Measurements from ENCODE around the gene BRCA2.

The BRCA2 gene

GRCh38 chr13:32385410-32385809, 70.1 kb downstream of the BRCA2 start:
- H3K4me3 ChIP-seq (ENCODE audit: low read depth, low read length): no peak overlapping the region
- TF ChIP-seq CTCF (IDR thresholded peaks at IDR 0.05; ENCODE audit: low read depth, low read length): no peak

GRCh38 chr13:32390048-32390447, 74.7 kb downstream of the BRCA2 start:
- TF ChIP-seq CTCF (IDR thresholded peaks at IDR 0.05; ENCODE audit: low read depth, low read length): no peak

GRCh38 chr13:32390484-32390883, 75.2 kb downstream of the BRCA2 start:
- H3K4me3 ChIP-seq (ENCODE audit: low read depth, low read length): no peak overlapping the region
- no peak for TF ChIP-seq CTCF (IDR thresholded peaks at IDR 0.05; ENCODE audit: low read depth, low read length)

More at GRCh38 chr13:32390048-32390447, 74.7 kb downstream of the BRCA2 start:
- no peak overlapping the region for H3K4me3 ChIP-seq (ENCODE audit: low read depth, low read length)

DNA sequence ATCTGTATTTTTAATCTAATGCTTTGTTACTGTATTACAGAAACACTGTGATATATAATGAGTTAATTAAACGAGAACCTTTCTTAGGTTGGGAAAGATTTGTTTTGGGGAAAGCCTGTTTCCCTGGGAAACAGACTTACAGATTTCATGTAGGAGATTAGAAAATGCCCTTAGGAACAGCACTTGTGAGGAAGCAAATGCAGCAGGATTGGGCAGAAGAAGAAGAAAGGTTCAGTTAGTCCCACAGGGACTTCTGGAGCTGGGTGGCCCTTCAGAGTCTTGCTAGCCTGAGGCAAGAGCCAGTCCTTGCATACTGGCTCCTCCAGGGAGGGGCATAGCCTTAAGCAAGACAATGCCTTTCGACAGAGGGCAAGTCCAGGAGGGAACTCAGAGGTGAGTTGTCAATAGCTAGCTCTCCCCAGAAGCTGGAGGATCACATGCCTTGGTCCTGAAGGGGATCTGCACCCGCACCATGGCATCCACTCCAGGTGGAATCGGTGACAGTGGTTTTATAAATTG, 75.9 kb downstream of the BRCA2 start:
- H3K4me3 ChIP-seq (ENCODE audit: low read depth, low read length): no peak overlapping the region
- TF ChIP-seq CTCF (IDR thresholded peaks at IDR 0.05; ENCODE audit: low read depth, low read length): no peak

DNA sequence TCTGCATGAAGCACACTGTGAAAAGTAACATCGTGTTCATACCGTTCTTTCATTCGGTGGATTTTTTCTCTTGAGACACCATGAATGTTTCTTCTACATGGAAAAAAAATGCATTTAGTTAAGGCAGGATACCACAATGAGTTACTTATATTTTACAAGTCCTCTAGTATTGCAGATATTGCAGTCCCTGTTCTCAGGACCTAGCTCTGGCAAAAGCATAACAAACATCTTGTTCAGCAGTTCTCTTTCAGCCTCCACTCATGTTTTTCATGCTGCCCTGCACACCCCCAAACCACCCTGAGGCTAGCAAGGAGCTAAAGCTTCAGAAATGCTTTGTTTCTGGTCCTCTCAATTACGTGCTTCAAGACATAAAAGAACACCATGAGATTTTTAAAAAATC, 87.8 kb downstream of the BRCA2 start:
- H3K4me3 ChIP-seq (ENCODE audit: low read depth, low read length): no peak overlapping the region
- no peak for TF ChIP-seq CTCF (IDR thresholded peaks at IDR 0.05; ENCODE audit: low read depth, low read length)

DNA sequence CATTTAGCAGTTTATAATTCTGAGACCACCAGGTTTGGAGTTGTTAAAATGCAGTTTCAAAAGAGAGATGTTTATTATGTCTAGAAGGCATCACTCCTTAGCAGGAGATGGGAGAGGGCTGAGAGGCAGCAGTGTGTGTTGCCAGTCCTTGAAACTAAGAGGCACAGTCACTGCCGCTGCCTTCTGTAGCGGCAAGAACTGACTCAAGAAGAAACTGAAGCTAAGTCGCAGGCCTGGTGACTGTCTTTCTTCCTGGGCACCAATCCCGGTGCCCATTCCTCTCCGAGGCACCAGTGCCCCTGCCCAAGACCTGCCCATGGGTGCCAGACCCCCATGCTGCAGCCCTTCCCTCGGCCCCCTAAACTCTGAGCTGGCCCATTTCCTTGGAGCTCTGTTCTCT, 92.5 kb downstream of the BRCA2 start:
- no peak overlapping the region for H3K4me3 ChIP-seq (ENCODE audit: low read depth, low read length)
- no peak for TF ChIP-seq CTCF (IDR thresholded peaks at IDR 0.05; ENCODE audit: low read depth, low read length)

GRCh38 chr13:32408296-32409000, 93.1 kb downstream of the BRCA2 start:
- no peak for TF ChIP-seq CTCF (IDR thresholded peaks at IDR 0.05; ENCODE audit: low read depth, low read length)
- no peak overlapping the region for H3K4me3 ChIP-seq (ENCODE audit: low read depth, low read length)

Data from WI38 (cell line).